ENCODE measurements around the gene LOXL3.
"Not testable (repeated sequence)": the region's sequence is repeated elsewhere in the genome, so short reads cannot be mapped to it uniquely, and the experiment has no call there.

The LOXL3 gene

DNA sequence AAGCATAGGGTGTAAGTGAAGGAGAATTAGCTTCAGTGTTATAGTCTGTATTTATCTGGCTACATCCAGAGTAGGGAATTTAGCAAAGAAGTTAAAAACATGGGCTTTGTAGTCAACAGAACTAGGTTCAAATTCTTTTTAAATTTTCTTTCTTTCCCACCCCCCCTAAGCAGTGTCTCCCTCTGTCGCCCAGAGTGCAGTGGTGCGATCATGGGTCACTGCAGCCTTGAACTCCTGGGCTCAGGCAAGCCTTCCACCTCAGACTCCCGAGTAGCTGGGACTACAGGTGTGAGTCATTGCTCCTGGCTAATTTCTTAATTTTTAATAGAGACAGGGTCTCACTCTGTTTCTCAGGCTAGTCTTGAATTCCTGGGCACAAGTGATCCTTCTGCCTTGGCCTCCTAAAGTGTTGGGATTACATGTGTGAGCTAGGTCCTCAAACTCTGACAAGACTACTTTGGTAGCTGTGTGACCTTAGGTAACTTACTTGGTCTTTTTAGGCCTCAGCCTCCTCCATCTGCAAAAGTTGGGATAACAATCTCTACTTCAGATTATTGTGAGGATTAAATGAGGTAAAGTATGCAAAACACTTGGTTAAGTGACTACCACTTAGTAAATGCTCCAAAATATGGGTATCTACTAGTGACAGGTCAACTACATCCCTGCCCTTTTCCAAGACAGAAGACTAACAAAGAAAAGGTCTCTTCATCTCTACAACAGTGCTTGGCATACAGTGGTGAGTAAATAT lies 18.6 kb upstream of the LOXL3 start:
- no peak for DNase-seq

GRCh38 chr2:74571058-74571457 lies 17.3 kb upstream of the LOXL3 start:
- no peak for DNase-seq

GRCh38 chr2:74569686-74570085 lies 15.9 kb upstream of the LOXL3 start:
- no peak for DNase-seq

GRCh38 chr2:74567881-74568280 lies 14.1 kb upstream of the LOXL3 start:
- no peak for DNase-seq

DNA sequence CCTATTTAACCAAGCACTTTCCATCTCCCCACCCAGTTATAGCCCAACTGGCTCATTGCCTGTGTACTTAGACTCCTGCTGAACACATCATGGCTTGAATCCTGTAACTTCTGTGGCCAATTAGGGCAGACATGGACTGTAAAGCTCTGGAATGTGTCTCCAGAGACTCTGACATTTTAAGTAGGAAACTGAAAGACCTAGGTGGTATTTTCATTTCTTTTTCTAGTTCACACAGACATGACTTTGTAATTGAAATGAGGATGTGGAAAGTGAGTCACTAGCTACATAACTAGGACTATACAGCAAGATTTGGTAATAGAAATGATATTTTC lies 13.0 kb upstream of the LOXL3 start:
- DNase-seq: no peak

DNA sequence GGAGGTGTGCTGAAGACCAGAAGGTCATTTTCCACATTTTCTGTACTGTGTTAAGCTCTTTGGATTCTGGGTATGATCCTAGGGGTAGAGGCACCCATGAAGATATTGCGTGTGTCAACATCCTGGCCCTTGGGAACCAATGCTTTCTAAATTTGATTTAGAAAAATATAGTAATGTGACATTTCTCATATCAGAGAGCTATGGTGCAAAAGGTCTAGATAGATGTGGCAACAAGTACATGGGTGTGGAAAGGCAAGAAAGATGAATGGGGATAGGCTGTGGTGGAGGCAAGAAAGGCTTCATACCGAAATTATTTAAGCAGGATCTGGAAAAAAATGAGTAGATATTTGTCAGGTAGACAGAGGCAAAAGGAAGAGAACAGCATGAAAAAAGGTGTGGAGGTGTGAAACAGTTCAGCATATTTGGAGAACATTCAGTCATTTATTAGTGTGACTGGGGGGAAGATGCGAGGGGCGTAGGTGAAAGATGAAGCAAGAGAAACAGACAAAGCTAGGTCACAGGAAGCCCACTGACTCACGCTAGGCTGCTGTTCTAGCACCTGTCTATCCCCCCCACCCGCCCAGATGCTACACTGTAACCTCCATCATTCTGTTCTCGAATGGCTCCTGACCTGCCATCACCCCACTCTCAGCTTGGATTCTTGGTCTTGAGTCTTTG lies 12.5 kb upstream of the LOXL3 start:
- DNase-seq: no peak

DNA sequence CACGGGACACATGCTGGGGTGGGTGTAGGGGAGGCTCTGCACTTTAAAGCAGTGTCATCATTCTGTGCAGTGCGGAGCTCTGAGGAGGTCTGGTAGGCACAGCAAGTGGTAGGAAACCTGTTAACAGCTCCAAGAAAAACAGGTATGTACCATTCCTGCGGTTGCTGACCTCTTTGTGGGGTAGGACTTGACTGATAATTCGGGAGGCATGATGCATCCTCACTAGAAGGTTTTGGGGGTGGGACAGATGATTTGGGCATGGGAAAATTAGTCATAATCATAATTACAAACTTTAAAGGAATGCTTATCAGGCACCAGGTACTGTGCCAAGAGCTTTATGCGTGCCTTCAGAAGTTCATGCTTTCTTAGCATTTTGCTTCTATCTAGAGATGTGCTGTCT lies 10.5 kb upstream of the LOXL3 start:
- no peak for DNase-seq

GRCh38 chr2:74562126-74562775 lies 8.5 kb upstream of the LOXL3 start:
- DNase-seq: no peak

- DNase-seq: not testable (repeated sequence)
Measured at GRCh38 chr2:74561022-74561421, 7.3 kb upstream of the LOXL3 start.

- no peak for DNase-seq
Measured at GRCh38 chr2:74560591-74560990, 6.8 kb upstream of the LOXL3 start.

GRCh38 chr2:74559912-74560311 lies 6.2 kb upstream of the LOXL3 start:
- DNase-seq: no peak

DNA sequence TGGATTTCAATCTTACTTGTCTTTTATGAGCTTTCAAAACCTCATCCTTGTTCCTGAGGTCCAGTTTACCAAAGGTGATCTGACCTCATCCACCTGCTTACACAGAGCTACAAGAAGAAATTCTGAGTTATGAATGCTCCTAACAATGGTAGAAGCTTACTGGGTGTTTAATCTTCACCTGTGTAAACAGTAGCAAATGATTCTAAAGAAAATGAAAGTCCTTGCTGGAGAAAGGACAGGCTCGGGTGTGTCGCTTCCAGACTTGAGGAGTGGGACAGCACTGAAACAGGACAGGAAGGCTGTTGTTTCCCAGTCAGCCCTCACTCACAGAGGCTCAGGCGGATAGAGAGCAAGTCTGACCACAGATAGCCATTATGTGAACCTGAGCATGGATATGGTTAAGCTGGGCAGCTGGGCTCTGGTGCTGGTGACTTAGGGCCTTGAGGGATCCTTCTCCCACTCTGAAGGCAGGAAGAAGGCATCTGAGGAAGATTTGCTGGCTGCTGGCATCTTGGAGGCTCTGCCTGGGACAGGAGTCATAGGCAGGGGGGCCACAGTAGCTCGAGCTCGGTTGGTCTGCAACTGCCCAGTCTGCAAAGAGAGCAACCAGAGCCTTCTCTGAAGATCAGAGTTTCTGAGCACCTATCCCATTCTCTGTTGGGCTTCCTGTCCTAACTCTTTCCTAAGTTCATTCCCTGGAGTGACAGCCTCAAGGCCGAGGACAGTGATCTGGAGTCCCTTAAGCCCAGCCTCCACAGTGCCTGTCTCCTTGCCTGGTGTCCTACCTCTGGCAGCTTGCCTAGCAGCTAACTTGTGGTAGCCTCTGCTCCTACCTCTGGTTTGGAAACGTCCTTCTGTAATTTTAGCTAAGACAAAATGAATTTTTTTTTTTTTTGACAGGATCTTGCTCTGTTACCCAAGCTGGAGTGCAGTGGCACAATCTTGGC lies 4.8 kb upstream of the LOXL3 start:
- no peak for DNase-seq

GRCh38 chr2:74556831-74557370 lies 3.2 kb upstream of the LOXL3 start:
- no peak for DNase-seq

DNA sequence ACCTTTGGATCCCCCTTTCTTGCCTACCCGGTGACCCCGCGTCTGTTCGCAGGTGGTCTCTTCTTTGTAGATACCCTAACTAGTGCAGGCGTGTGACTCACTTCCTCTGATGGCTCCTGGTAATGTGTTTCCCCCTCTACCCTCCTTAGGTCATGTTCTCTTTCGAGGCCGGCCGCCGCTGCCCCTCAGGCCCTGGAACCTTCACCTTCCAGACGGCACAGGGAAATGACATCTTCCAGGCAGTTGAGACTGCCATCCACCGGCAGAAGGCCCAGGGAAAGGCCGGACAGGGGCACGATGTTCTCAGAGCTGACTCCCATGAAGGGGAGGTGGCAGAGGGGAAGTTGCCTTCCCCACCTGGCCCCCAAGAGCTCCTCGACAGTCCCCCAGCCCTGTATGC lies 2.4 kb upstream of the LOXL3 start:
- no peak for DNase-seq

- no peak for DNase-seq
Measured at GRCh38 chr2:74555610-74556103, 1.9 kb upstream of the LOXL3 start.

DNA sequence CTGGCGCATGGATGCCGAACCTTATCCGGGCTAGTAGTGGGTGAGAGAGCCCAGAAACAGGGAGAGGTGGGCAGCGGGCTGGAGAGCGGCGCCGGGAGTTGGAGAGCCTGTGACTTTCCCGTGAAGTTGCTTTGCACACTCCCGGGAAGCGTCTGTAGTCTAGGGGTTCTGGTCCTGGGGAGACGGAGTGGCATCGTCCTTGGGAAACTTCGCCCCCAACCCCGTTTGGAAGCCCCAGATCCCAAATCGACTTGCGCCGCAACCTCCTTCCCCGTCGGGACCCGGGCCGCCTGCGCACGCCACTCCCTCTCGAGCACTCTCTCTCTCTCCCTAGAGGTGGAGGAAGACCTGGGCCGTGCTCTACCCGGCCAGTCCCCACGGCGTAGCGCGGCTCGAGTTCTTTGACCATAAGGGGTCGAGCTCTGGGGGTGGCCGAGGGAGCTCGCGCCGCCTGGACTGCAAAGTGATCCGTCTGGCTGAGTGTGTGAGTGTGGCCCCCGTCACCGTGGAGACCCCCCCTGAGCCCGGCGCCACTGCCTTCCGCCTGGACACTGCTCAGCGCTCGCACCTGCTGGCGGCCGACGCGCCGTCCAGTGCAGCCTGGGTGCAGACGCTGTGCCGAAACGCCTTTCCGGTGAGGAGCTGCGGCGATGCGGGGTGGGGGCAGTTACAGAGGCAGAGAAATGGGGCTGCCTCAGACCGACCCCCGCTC lies 1.2 kb upstream of the LOXL3 start:
- peak; percentile 53 for DNase-seq

- no peak for DNase-seq
Measured at GRCh38 chr2:74552914-74553811, 579 bp downstream of the LOXL3 start.

GRCh38 chr2:74551942-74552913 lies 1.5 kb downstream of the LOXL3 start:
- no peak for DNase-seq

DNA sequence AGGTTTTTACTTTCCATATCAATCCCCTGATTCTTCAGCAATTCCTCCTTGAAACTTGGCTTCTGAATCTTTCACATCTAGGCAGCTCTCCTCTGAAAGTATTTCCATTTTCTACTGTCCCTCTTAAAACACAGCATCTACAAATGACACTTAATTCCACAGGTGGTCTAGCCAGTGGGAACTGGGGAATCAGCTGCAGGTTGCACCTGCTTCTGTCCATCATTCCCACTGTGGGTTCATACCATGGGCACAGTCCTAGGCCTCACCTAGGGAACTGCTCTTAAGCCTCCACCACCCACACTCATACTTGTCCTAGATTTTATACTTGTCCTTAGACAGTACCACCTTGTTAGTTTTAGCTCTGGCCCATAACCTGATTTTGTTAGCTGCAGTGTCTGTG lies 2.2 kb downstream of the LOXL3 start:
- DNase-seq: no peak

GRCh38 chr2:74550231-74550630 lies 3.5 kb downstream of the LOXL3 start:
- DNase-seq: no peak
